Stimulated activated naive CD8-positive, alpha-beta T cell treated with anti-CD3 and anti-CD28 coated beads, Interleukin-15, Interleukin-2, amounts not matched to agents 100 ng/mL and 50 ng/mL, for 24 hours (primary cell): ENCODE measurements around the gene OR5B17.
"Not testable (repeated sequence)": the region's sequence is repeated elsewhere in the genome, so short reads cannot be mapped to it uniquely, and the experiment has no call there.

Source experiments
- H3K27ac Mint-ChIP-seq: one replicate; pipeline ENCODE4 v1.8.0; 2021; ENCODE audit warnings: mild to moderate bottlenecking, mixed read lengths
- H3K27me3 Mint-ChIP-seq: one replicate; pipeline ENCODE4 v1.8.0; 2021; ENCODE audit warnings: mixed read lengths
- H3K36me3 Mint-ChIP-seq: one replicate; pipeline ENCODE4 v1.8.0; 2021; ENCODE audit warnings: low read depth, mixed read lengths
- H3K4me1 Mint-ChIP-seq: one replicate; pipeline ENCODE4 v1.8.0; 2021; ENCODE audit warnings: low read depth, mixed read lengths
- H3K4me3 Mint-ChIP-seq: one replicate; pipeline ENCODE4 v1.8.0; 2021; ENCODE audit warnings: mild to moderate bottlenecking, mixed read lengths
- H3K9me3 Mint-ChIP-seq: one replicate; pipeline ENCODE4 v1.8.0; 2021; ENCODE audit warnings: mixed read lengths

The OR5B17 gene

DNA sequence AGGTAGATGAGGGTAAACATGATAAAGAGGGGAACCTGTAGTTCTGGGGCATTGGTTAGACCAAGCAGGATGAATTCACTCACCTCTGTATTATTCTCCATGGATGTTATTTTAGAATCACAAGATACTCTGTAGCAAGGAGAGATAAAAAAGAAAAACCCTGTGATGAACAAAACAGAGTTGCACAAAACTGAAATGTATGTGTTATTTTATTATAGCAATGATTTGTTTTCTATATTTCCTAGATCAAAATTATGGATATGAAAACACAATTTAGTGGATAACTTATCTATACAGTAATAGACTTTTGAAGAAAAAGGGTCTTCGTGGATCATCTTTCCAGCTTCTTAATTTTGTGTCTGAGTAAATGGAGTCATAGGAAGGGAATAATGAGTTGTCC is at the start of gene OR5B17:
OR5B17 (minus strand) TSS at position 101 of the 400 bp plus-strand sequence; CDS start at position 101, 0 bp downstream.
- no peaks in the 10 kb centered on the region for H3K9me3 Mint-ChIP-seq
- no peaks in the 10 kb centered on the region for H3K4me1 Mint-ChIP-seq
- no peak within 1 kb of the TSS for H3K4me3 Mint-ChIP-seq
- H3K36me3 Mint-ChIP-seq: no peaks in the 10 kb centered on the region
- peaks cover 4% of the 10 kb centered on the region for H3K27me3 Mint-ChIP-seq
- H3K27ac Mint-ChIP-seq: no peak within 1 kb of the TSS

DNA sequence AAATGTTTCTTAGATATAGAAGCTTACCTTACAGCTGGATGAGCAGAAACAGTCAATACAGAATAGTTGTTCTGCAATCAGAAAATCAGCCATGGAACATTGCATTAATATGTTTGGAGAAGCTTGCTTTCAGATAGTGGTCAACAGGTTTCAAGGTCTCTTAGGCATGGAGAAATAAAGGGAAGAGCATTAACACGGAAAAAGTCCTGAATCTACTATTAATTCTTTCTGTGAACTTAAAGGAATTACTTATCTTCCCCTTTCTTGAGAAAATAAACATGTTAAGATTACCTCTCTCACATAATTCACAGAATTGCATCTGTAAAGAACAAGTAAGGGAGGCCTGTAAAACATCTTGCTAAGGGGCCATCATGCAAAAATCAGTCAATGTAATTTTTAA is 47.9 kb upstream of the OR5B17 start, which contains the start of gene OR5B3:
OR5B3 (minus strand) TSS at position 101 of the 400 bp plus-strand sequence. CDS start 3,465 bp downstream, outside the sequence.
- Mint-ChIP-seq H3K4me1 (no peaks in the 10 kb centered on the region), H3K36me3 (peaks cover 2% of the 10 kb centered on the region), H3K27me3 (peaks cover 5% of the 10 kb centered on the region), H3K4me3 (no peak within 1 kb of the TSS), H3K27ac (no peak within 1 kb of the TSS), H3K9me3 (peaks cover 35% of the 10 kb centered on the region)

DNA sequence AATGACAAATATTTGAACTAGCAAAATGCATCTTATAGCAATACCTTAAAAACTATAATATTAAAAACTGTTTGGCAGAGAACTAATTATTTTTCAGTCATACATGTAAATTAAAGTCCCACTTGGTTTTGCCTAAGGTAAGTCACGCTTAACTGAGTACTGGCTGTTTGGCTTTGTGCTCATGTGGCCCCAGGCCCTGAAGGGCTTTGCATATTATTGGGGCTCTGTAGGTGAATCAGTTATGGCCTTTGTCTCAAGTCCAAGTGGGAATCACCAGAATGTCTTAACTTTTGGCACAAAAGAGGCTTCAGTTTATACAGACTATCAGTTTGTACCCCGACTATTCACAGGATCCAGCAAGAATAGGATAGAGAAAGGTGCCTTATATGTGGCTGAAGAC is 40.8 kb upstream of the OR5B17 start:
- H3K9me3 Mint-ChIP-seq, H3K4me1 Mint-ChIP-seq, H3K36me3 Mint-ChIP-seq, H3K27ac Mint-ChIP-seq, H3K4me3 Mint-ChIP-seq, H3K27me3 Mint-ChIP-seq: not testable (repeated sequence)

DNA sequence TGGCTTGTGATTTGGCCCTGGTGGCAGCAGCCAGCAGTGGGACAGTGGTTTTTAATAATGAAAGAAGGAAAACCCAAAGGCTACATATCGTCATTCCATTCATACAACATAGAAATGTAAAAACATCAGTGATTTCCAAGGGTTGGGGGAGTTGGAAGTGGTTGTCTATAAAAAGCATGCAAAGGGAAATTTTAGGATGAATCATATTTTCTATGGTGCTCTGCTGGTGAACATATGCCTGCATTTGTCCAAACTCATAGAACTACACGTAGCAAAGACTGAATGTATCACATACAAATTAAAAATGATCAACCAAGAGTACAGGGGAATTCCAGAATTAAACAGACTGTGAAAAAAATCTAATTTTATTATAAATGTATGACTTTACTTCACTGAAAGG is 36.7 kb upstream of the OR5B17 start:
- peaks cover 17% of the 10 kb centered on the region for H3K9me3 Mint-ChIP-seq
- no peaks in the 10 kb centered on the region for H3K27me3 Mint-ChIP-seq
- H3K36me3 Mint-ChIP-seq: no peaks in the 10 kb centered on the region
- peaks cover 3% of the 10 kb centered on the region for H3K4me1 Mint-ChIP-seq
- H3K27ac Mint-ChIP-seq: peak overlapping the region; percentile 24
- H3K4me3 Mint-ChIP-seq: no peak overlapping the region

DNA sequence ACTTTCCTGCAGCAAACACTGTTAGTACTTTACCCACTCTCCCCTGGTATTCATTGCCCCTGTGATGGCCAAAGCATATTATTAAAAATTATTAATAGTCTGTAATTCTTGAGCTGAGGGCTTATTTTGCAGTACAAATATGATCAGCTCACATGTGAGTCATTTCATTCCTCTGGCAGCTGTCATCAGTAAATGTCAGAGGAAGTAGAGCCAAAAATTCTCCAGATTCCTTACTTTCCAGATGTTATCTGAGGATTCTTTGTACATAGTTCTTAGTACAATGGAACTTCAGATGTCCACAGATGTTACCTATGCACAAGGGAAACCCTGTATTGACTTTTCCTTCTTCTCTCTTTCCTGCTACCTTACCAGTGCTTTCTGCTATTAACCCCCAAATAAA is 35.3 kb upstream of the OR5B17 start:
- Mint-ChIP-seq H3K27me3 (peaks cover 5% of the 10 kb centered on the region), H3K4me3 (no peak overlapping the region), H3K9me3 (peaks cover 17% of the 10 kb centered on the region), H3K4me1 (peaks cover 3% of the 10 kb centered on the region), H3K36me3 (no peaks in the 10 kb centered on the region), H3K27ac (no peak overlapping the region)

DNA sequence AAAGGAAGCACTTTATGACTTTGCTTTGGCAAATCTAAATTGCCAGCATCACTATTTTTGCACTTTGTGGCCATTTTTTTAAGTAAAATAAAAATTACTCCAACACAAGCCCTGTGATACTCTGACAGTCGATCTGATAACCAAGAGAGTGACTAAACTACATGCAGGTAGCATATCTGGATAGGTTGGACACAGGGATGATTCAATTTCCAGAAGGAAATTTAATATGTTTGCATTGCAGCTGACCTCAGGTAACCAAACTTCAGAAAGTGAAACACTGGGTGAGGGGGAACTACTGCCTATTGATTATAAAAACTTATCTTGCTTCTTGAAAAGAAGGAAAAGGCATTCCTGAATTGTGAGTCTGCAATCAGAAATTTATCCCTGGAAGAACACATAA is 33.9 kb upstream of the OR5B17 start:
- no peak overlapping the region for H3K27ac Mint-ChIP-seq
- H3K4me3 Mint-ChIP-seq: no peak overlapping the region
- H3K36me3 Mint-ChIP-seq: no peaks in the 10 kb centered on the region
- H3K9me3 Mint-ChIP-seq: peaks cover 17% of the 10 kb centered on the region
- H3K27me3 Mint-ChIP-seq: peaks cover 5% of the 10 kb centered on the region
- peaks cover 3% of the 10 kb centered on the region for H3K4me1 Mint-ChIP-seq

DNA sequence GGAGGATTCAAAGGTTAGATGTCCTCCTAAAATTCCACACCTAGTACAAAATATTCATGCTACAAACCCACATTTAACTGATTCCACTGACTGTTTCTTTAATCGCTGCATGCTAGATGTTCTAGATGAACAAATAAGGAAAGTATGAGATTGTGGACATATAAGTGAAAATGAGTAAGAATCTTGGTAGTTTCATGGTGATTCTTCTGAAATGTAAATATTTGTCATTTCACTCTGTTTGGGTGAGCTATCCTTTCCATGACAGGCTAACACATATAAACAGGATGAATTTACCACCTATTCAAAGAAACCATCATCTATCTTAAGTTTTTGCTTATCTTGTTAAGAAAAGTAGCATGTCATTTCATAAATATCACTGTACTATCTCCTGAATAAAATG is 33.0 kb upstream of the OR5B17 start:
- Mint-ChIP-seq H3K36me3 (no peaks in the 10 kb centered on the region), H3K27me3 (peaks cover 5% of the 10 kb centered on the region), H3K4me3 (no peak overlapping the region), H3K4me1 (peaks cover 3% of the 10 kb centered on the region), H3K27ac (no peak overlapping the region), H3K9me3 (peaks cover 17% of the 10 kb centered on the region)

DNA sequence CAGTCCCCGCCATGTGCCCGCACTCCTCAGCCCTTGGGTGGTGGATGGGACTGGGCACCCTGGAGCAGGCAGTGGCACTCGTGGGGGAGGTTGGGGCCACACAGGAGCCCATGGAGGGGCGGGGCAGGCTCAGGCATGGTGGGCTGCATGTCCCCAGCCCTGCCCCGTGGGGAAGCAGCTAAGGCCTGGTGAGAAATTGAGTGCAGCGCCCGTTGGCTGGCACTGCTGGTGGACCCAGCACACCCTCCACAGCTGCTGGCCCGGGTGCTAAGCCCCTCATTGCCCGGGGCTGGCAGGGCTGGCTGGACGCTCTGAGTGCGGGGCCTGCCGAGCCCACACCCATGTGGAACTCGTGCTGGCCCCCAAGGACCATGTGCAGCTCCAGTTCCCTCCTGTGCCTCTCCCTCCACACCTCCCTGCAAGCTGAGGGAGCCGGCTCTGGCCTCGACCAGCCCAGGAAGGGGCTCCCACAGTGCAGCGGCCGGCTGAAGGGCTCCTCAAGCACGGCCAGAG is 31.7 kb upstream of the OR5B17 start:
- peaks cover 5% of the 10 kb centered on the region for H3K27me3 Mint-ChIP-seq
- no peak overlapping the region for H3K27ac Mint-ChIP-seq
- H3K4me1 Mint-ChIP-seq: peaks cover 3% of the 10 kb centered on the region
- no peaks in the 10 kb centered on the region for H3K36me3 Mint-ChIP-seq
- H3K9me3 Mint-ChIP-seq: peaks cover 13% of the 10 kb centered on the region
- no peak overlapping the region for H3K4me3 Mint-ChIP-seq

DNA sequence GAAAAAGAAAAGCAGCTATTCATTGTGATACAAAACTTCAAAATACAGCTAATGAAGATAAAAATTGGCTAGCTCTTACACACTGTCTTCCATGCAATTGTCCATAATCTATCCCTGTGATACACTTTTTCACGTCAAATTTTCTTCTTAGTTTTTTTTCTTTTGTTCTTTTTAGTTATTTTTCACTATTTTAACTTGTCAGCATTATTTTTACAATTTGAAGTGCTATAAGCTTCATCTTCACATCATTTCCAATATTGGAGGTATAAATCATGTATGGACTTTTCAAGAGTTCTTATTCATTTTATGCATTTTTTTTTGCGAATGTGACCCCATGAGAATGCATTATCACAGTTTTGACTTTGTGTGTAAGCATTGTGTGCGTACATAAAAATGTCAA is 4.1 kb downstream of the OR5B17 start:
- no peak overlapping the region for H3K27ac Mint-ChIP-seq
- no peaks in the 10 kb centered on the region for H3K4me1 Mint-ChIP-seq
- H3K36me3 Mint-ChIP-seq: no peaks in the 10 kb centered on the region

DNA sequence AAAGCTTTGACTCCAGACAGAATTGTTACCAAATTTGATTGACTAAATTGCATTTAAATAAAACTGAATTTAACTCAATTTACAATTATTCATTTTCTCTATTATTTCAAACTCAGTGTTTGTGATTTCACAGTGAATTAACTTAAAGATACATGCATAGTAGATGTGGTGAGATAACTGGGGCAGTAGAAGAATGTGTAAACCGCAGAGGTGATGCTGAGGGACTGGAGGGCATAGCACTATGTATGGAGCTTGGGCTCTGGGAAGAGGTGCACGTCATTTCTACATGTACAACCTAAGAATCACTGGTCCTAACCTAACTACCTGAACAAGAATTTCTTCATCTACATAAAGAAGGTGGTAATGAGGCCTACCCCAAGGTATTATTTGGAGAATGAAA is 13.7 kb downstream of the OR5B17 start:
- no peaks in the 10 kb centered on the region for H3K9me3 Mint-ChIP-seq
- no peaks in the 10 kb centered on the region for H3K4me1 Mint-ChIP-seq
- peaks cover 6% of the 10 kb centered on the region for H3K27me3 Mint-ChIP-seq
- no peaks in the 10 kb centered on the region for H3K36me3 Mint-ChIP-seq
- no peak overlapping the region for H3K4me3 Mint-ChIP-seq
- H3K27ac Mint-ChIP-seq: no peak overlapping the region

More for the DNA sequence above, 4.1 kb downstream of the OR5B17 start:
- Mint-ChIP-seq H3K9me3 (no peaks in the 10 kb centered on the region), H3K4me3 (no peak overlapping the region), H3K27me3 (peaks cover 11% of the 10 kb centered on the region)

DNA sequence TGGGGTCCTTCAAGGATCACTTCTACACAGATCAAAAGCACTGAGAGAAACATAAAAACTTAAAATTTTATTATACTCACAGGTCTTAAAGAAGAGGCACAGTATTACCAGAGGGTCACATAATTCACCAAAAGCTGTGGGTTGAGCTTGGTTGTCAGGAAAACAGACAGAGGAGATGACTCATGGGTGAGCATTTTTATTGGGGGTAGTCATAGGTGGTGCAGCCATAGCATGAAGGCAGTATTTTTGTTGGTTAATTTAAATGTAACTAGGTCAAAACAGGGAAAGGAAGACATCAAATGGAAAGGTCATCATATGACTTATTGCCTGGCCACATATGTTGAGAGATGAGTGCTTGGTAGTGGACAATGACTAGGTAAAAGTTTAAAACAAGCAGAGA is 24.2 kb downstream of the OR5B17 start:
- H3K9me3 Mint-ChIP-seq: peaks cover 17% of the 10 kb centered on the region
- peaks cover 28% of the 10 kb centered on the region for H3K27me3 Mint-ChIP-seq
- H3K36me3 Mint-ChIP-seq: no peaks in the 10 kb centered on the region
- H3K27ac Mint-ChIP-seq: no peak overlapping the region
- H3K4me1 Mint-ChIP-seq: no peaks in the 10 kb centered on the region
- H3K4me3 Mint-ChIP-seq: no peak overlapping the region

DNA sequence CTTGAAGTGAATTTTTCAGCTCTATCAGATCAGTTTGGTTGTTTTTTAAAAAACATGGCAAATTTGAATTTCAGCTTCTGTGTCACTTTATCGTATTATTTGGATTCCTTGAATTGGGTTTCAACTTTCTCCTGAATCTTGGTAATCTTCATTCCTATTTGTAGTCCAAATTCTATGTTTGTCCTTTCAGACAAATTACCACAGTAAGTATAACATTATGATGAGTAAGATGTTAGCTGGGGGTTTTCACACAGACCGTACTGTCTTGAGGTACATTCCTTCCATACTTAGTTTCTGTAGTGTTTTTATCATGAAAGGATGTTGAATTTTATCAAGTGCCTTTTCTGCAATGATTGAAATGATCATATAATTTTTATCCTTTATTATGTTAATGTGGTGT is 28.0 kb downstream of the OR5B17 start:
- H3K9me3 Mint-ChIP-seq: peaks cover 22% of the 10 kb centered on the region
- H3K36me3 Mint-ChIP-seq: no peaks in the 10 kb centered on the region
- H3K27ac Mint-ChIP-seq: no peak overlapping the region
- peaks cover 37% of the 10 kb centered on the region for H3K27me3 Mint-ChIP-seq
- no peaks in the 10 kb centered on the region for H3K4me1 Mint-ChIP-seq
- H3K4me3 Mint-ChIP-seq: no peak overlapping the region

DNA sequence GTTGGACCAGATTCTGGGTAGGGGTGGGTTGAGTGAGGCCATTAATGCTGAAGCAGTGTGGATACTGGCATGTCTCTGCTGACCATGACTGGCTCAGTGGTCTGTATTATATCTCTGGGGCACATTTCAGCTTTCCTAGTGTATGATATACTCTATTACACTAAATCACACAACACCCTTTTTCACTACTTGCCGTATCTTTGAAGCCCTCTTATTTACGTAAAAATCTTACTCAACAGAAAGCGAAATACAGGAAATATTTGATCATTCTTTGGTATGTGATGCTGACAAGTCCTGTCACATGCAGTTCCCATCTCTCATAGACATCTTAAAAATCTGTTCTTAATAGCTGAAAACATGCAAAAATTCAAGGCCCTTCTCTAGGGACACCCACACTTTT is 40.3 kb downstream of the OR5B17 start:
- H3K9me3 Mint-ChIP-seq: no peaks in the 10 kb centered on the region
- H3K27me3 Mint-ChIP-seq: peaks cover 9% of the 10 kb centered on the region
- no peaks in the 10 kb centered on the region for H3K36me3 Mint-ChIP-seq
- H3K4me3 Mint-ChIP-seq: no peak overlapping the region
- no peak overlapping the region for H3K27ac Mint-ChIP-seq
- H3K4me1 Mint-ChIP-seq: no peaks in the 10 kb centered on the region

DNA sequence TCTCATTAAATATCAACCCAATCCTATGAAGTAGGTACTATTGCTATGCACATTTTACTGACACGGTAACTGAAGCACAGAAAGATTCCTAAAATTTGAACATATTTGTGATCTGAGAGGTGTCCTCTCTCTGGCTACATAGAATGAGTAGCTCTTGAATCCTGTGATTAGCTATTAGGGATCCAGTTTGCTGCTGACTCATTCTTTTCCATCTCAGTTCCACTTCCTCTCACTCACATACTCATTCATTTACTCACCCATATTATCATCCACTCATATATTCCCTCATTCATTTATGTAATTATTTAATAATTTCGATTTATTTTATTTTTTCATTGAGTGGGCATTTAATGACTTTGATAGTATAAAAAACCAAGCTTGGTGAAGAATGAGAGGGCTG is 42.7 kb downstream of the OR5B17 start:
- Mint-ChIP-seq H3K4me3 (no peak overlapping the region), H3K27me3 (peaks cover 22% of the 10 kb centered on the region), H3K27ac (no peak overlapping the region), H3K9me3 (peaks cover 5% of the 10 kb centered on the region), H3K4me1 (no peaks in the 10 kb centered on the region), H3K36me3 (no peaks in the 10 kb centered on the region)
